NCI-H774 (cell line): ENCODE measurements around the gene NDC80.
A peak's percentile ranks its signal among the peaks of the same experiment; 100 is the strongest.
"Not testable (repeated sequence)": the region's sequence is repeated elsewhere in the genome, so short reads cannot be mapped to it uniquely, and the experiment has no call there.

Source experiments
- DNase-seq: peaks from one replicate; lab custom pipeline; 2025; lab: John Stamatoyannopoulos, UW

The NDC80 gene

GRCh38 chr18:2629003-2629402 is 57.6 kb downstream of the NDC80 start:
- no peak for DNase-seq

- no peak for DNase-seq
Observed at GRCh38 chr18:2635586-2635985, 64.2 kb downstream of the NDC80 start.

- no peak for DNase-seq
Observed at GRCh38 chr18:2636126-2636631, 64.8 kb downstream of the NDC80 start.

GRCh38 chr18:2641638-2642037 is 70.3 kb downstream of the NDC80 start:
- DNase-seq, result peak; percentile 7

GRCh38 chr18:2642771-2643170 is 71.4 kb downstream of the NDC80 start:
- DNase-seq, result no peak

GRCh38 chr18:2644535-2644934 is 73.2 kb downstream of the NDC80 start:
- no peak for DNase-seq

GRCh38 chr18:2651981-2652380 is 80.6 kb downstream of the NDC80 start:
- DNase-seq, result no peak

GRCh38 chr18:2653467-2653866 is 82.1 kb downstream of the NDC80 start:
- DNase-seq, result no peak

- no peak for DNase-seq
Observed at GRCh38 chr18:2654169-2654927, 83.0 kb downstream of the NDC80 start.

GRCh38 chr18:2654928-2655177 is 83.5 kb downstream of the NDC80 start:
- no peak for DNase-seq

GRCh38 chr18:2655178-2655953 is 84.0 kb downstream of the NDC80 start, which contains the start of gene SMCHD1:
Gene SMCHD1 (plus strand): TSS chr18:2655726. CDS start chr18:2656076, 350 bp downstream.
- peak; percentile 83 for DNase-seq

- no peak for DNase-seq
Observed at GRCh38 chr18:2655954-2656236, 84.5 kb downstream of the NDC80 start.

GRCh38 chr18:2656237-2656980 is 85.1 kb downstream of the NDC80 start:
- no peak for DNase-seq

GRCh38 chr18:2656981-2657512 is 85.7 kb downstream of the NDC80 start:
- no peak for DNase-seq

GRCh38 chr18:2657788-2658458 is 86.6 kb downstream of the NDC80 start:
- peak; percentile 13 for DNase-seq

- not testable (repeated sequence) for DNase-seq
Observed at GRCh38 chr18:2660849-2661248, 89.5 kb downstream of the NDC80 start.

GRCh38 chr18:2662288-2662687 is 90.9 kb downstream of the NDC80 start:
- DNase-seq, result not testable (repeated sequence)

GRCh38 chr18:2662990-2663389 is 91.6 kb downstream of the NDC80 start:
- no peak for DNase-seq
